Lower leg skin (tissue), 3 donors: Measurements from ENCODE around the gene ASB5.

Experiments
- CTCF ChIP-seq, 3 donors: fragments of 450-650 bp; IDR thresholded peaks; one replicate each; pipeline ENCODE4 v1.5.1; 2016; ENCODE audit warnings: antibody characterized with exemption in 3 of 3, mild to moderate bottlenecking in 3 of 3, moderate library complexity in 2 of 3
- POLR2A ChIP-seq, 2 donors: fragments of 450-650 bp; IDR thresholded peaks; one replicate each; pipeline ENCODE4 v1.6.1; 2016 to 2017; ENCODE audit warnings: antibody characterized with exemption in 2 of 2, mild to moderate bottlenecking in 1 of 2, moderate library complexity in 1 of 2

GRCh38 chr4:176276710-176277109 is 7.7 kb upstream of the ASB5 start:
- TF ChIP-seq CTCF (IDR thresholded peaks at IDR 0.05) = no peak
- no peak for TF ChIP-seq POLR2A (IDR thresholded peaks at IDR 0.05)
